Neutrophil (primary cell): Measurements from ENCODE around the gene RTL1.
A peak's percentile ranks its signal among the peaks of the same experiment; 100 is the strongest.

ENCODE experiments used
- H3K27ac ChIP-seq: fragments of 200-600 bp; sonication (generic); 2 replicates; pipeline ENCODE4 v1.5.1; 2016; ENCODE audit warnings: mild to moderate bottlenecking, moderate library complexity
- H3K27me3 ChIP-seq: fragments of 200-600 bp; sonication (generic); 2 replicates; pipeline ENCODE4 v1.6.0; 2016; ENCODE audit warnings: mild to moderate bottlenecking
- H3K36me3 ChIP-seq: fragments of 200-600 bp; sonication (generic); 2 replicates; pipeline ENCODE4 v1.5.1; 2017
- H3K4me1 ChIP-seq, 2 experiments: fragments of 200-600 bp in 1 of 2; sonication (generic) in 1 of 2; 1 replicate in 1 of 2; 2 replicates in 1 of 2; pipeline versions ENCODE4 v1.5.1 to v1.6.1; 2013 to 2016; ENCODE audit warnings: low read depth in 1 of 2, low read length in 1 of 2, mild to moderate bottlenecking in 1 of 2, moderate library complexity in 1 of 2; ENCODE audit not compliant: control insufficient read depth in 1 of 2, insufficient read depth in 1 of 2
- H3K4me3 ChIP-seq, 2 experiments: fragments of 200-600 bp in 1 of 2; sonication (generic) in 1 of 2; 1 replicate in 1 of 2; 2 replicates in 1 of 2; pipeline ENCODE4 v1.5.1; 2013 to 2016; ENCODE audit warnings: low read depth in 1 of 2, low read length in 1 of 2, mild to moderate bottlenecking in 1 of 2, moderate library complexity in 1 of 2
- H3K9me3 ChIP-seq: fragments of 200-600 bp; sonication (generic); 2 replicates; pipeline ENCODE4 v1.5.1; 2016
- TF ChIP-seq, protein P1 (sequence below): fragments of 200-600 bp; sonication (generic); IDR thresholded peaks from 2 replicates; pipeline ENCODE4 v1.5.1; 2016; ENCODE audit warnings: antibody characterized with exemption

Gene RTL1

DNA sequence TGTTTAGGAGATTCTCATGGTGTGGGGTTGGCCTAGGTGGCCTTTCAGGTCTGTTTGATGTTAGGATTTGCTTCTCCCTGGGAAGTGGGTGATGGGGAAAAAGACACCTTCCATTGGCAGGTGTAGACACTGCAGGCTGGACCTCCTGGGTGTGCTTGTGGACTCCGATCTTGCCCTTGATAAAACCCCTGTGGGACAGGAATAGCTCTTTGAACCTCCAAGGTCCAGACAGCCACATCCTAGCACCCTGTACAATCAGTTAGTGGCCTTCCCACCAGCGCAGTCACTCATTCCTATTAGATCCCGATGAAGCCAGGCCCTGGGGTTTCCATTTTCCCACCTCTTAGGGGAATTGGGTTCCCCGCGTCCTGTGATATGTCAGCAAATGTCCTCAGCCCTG is 49.1 kb downstream of the RTL1 start:
- Histone ChIP-seq H3K9me3 (no peaks in the 10 kb centered on the region), H3K27me3 (peaks cover 5% of the 10 kb centered on the region), H3K4me1 (peaks cover 9 to 13% of the 10 kb centered on the region in 2 experiments), H3K4me3 (no peak overlapping the region), H3K36me3 (no peaks in the 10 kb centered on the region), H3K27ac (no peak overlapping the region)
- TF ChIP-seq, protein P1, sequence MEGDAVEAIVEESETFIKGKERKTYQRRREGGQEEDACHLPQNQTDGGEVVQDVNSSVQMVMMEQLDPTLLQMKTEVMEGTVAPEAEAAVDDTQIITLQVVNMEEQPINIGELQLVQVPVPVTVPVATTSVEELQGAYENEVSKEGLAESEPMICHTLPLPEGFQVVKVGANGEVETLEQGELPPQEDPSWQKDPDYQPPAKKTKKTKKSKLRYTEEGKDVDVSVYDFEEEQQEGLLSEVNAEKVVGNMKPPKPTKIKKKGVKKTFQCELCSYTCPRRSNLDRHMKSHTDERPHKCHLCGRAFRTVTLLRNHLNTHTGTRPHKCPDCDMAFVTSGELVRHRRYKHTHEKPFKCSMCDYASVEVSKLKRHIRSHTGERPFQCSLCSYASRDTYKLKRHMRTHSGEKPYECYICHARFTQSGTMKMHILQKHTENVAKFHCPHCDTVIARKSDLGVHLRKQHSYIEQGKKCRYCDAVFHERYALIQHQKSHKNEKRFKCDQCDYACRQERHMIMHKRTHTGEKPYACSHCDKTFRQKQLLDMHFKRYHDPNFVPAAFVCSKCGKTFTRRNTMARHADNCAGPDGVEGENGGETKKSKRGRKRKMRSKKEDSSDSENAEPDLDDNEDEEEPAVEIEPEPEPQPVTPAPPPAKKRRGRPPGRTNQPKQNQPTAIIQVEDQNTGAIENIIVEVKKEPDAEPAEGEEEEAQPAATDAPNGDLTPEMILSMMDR = no peak

DNA sequence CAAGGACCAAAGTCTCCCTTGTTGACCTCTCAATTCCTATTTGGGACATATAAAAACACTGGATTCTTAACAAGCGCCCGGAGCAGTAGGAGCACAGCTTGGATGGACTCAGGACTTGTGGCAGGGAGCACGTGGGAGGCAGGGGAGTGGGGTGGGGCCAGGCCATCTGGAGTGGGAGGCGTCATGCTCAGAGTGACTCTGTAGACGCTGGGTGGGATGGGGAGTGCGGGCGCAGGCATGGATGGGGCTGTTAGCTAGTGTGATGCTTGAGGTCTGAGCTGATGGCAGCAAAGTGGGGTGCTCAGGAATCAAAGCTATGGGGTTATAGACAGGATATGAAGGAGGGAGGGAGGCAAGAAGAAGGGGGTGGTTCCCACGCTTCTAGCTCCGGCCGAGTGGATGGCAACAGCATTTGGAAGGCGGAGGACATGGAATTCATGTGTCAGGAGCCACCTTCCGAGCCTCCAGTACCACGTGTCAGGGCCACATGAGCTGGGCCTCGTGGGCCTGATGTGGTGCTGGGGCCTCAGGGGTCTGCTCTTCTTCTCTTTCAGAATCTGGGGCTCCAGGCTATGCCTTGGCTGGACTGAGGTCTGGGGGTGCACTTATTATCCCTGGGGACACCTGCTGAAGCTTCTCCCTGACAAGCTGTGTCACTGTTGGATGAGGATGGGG is 51.4 kb downstream of the RTL1 start:
- H3K9me3 ChIP-seq = no peaks in the 10 kb centered on the region
- H3K36me3 ChIP-seq = no peaks in the 10 kb centered on the region
- H3K4me3 ChIP-seq = no peak overlapping the region
- H3K27me3 ChIP-seq = peaks cover 5% of the 10 kb centered on the region
- TF ChIP-seq, protein P1 = no peak
- no peak overlapping the region for H3K27ac ChIP-seq
- peaks cover 20 to 23% of the 10 kb centered on the region in 2 experiments for H3K4me1 ChIP-seq

DNA sequence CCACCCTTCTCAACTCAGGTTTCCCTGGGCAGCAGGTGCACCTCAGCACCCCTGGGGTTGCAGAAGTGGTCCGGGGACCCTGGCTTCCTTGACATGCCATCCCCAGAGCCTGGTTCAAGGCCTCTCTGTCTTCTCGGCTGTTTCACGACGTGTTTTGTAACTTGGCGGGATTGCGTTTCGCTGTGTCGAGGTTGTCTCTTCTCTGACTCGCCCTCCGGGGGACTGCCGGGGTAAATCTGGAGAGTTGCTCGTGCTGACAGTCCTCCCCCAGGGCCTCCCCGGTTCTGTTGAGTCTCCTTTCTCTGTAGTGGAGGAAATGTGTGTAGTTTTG is 52.0 kb downstream of the RTL1 start:
- TF ChIP-seq, protein P1 = no peak
- Histone ChIP-seq H3K27me3 (peaks cover 5% of the 10 kb centered on the region), H3K27ac (no peak overlapping the region), H3K36me3 (no peaks in the 10 kb centered on the region), H3K4me1 (peaks cover 20 to 23% of the 10 kb centered on the region in 2 experiments), H3K4me3 (no peak overlapping the region), H3K9me3 (no peaks in the 10 kb centered on the region)

DNA sequence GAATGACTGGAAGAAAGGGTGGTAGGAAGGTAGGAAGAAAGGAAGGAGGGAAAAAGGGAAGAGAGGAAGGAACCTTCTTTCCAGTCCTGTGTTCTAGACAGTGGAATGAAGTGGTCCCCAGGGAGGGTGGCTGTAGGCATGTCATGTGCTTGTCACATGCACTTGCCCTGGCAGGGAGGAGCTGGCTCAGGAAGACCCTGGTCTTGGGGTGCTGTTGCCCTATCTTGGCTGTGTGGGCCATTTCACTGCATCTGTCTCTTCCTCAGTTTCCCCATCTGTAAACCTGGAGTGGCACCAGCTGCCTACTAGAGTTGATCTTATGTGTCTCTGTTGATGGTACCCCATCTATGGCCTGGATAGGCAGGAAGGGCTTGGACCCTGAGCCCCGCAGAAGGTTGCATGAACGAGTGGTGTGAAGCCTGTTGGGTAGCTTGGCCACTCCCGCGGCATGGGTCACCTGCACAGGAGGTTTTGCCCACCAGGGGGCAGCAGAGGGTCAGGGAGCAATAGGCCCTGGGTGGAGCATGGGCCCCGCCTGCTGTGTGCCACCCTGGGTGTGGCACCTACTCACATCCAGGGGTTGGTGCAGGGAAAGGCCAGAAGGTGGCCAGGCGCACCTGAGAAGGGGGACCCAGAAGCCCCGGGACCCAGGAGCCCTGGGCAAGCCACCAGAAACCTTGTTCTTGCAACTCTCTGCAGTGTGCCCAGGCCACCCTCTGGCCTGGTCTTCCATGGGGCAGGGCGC is 52.5 kb downstream of the RTL1 start:
- Histone ChIP-seq H3K4me1 (peaks cover 20 to 23% of the 10 kb centered on the region in 2 experiments), H3K9me3 (no peaks in the 10 kb centered on the region), H3K27me3 (peaks cover 5% of the 10 kb centered on the region), H3K4me3 (no peak overlapping the region), H3K27ac (no peak overlapping the region), H3K36me3 (no peaks in the 10 kb centered on the region)
- TF ChIP-seq, protein P1 = peak; percentile 88

DNA sequence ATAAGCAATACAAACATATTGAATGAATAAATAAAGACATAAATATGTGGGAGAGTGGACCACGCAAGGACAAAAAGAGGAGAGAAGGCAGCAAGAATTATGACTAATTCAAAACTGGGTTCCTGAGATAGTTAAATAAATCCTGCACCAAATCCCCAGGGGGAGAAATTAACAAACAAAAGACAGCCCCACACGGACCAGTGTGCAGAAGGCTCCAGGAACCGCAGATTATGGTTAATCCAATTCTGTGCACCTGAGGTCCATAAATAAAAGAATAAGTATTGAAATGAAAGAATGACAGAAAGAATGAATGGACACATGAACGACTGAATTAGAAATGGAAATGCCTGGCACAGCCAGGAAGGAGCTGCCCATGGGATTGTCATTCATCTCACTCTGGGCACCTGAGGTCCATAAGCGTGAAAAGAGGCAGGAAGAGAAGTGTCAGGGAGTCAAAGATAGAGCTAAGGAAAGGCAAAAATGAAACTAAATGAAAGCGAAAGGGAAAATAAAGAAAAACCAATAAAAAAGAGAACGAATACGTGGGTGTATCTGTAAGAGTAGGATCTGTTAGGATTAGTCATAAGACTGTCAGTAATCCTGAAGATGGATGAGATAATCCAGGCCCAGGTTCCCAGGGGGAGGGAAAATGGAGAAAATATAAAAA is 54.3 kb downstream of the RTL1 start:
- H3K4me3 ChIP-seq = peak overlapping the region in 1 of 2 experiments; percentile 17

More for the DNA sequence above, 54.3 kb downstream of the RTL1 start:
- Histone ChIP-seq H3K9me3 (no peaks in the 10 kb centered on the region), H3K36me3 (no peaks in the 10 kb centered on the region), H3K4me1 (peaks cover 20 to 24% of the 10 kb centered on the region in 2 experiments), H3K27me3 (peaks cover 5% of the 10 kb centered on the region), H3K27ac (peak overlapping the region; percentile 50)
- TF ChIP-seq, protein P1 = no peak
